ENCODE data around the gene C11orf52. TPM values are rescaled to one million over a fixed set of nuclear protein-coding genes. Genes with fewer than 3 reads are reported as not detected.
A peak's percentile ranks its signal among the peaks of the same experiment; 100 is the strongest.

C11orf52 gene
- total and polyA plus RNA-seq, 2 of the 13 experiments (the other 11 are each of a cell fraction or from before 2014, with no cell fraction given) = 7.4 to 11.0 TPM

DNA sequence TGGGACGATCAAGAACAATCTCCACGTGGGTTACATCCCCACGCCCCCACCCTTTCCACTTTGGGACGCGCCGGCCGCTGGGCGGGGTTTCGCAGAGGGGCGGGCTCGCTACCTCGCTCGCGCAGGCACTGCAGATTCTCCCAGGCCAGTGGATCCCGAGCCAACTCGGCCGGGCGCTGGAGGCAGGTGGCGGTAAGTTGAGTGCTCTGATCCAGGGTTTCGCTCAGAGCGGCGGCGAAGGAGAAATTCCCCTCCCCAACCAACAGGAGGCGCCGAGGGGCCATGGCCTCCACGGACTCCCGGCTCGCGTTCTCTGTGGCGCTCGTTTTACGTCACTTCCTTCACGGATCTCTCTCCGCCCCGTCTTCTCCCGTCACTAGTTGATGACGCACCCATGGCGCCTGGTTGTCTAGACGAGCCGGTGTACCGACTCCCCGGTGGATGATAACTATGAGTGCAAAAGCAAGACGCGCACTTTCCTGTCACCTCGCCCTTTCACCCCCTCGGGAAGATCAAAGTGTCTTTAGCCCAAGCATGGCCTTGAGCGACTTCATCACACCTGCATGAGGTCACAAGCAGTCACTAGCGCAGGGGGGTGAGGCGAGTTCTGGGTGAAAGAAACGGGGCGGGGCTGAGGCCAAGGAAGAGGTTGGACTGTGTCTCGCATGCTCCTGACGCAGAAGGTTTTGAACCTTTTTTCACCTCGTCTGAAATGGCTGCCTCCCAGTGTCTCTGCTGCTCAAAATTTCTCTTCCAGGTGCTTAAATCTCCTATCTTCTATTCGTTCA lies 39.7 kb upstream of the C11orf52 start, which contains the start of the genes CFAP68 and FDXACB1 (continued):
- TF ChIP-seq ZNF780A (CRISPR knock-in tag; IDR thresholded peaks at IDR 0.05) = no peak
- TF ChIP-seq PAWR (CRISPR knock-in tag; IDR thresholded peaks at IDR 0.05; ENCODE audit: borderline replicate concordance) = no peak
- peak; percentile 99 for TF ChIP-seq CREM (IDR thresholded peaks at IDR 0.05)
- TF ChIP-seq CREM (CRISPR knock-in tag; IDR thresholded peaks at IDR 0.05) = peak; percentile 90
- peak; percentile 70; the same call in 1 of the 2 replicates for TF ChIP-seq ZNF414 (CRISPR knock-in tag; IDR thresholded peaks at IDR 0.05)
- TF ChIP-seq ZBTB34 (CRISPR knock-in tag; IDR thresholded peaks at IDR 0.05) = no peak; the same call in 1 of the 2 replicates
- TF ChIP-seq, protein P1, sequence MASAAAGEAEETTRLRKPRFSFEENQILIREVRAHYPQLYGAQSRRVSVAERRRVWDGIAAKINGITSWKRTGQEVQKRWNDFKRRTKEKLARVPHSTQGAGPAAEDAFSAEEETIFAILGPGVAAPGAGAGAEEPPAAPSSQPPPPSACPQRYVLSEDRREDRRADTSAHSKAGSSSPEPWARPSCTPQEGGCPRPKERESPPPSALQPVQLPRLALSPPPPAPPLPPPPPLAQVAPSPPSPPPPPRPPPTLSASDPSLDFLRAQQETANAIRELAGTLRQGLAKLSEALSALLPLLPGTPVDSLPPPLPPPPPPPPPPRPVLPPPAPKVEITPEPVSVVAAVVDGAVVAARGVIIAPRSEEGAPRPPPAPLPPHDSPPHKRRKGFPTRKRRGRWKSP (CRISPR knock-in tag; IDR thresholded peaks at IDR 0.05) = peak; percentile 64; the same call in 1 of the 2 replicates
- peak; percentile 84 for TF ChIP-seq ZNF329 (CRISPR knock-in tag; IDR thresholded peaks at IDR 0.05; ENCODE audit: low read depth)
- TF ChIP-seq, protein P2, sequence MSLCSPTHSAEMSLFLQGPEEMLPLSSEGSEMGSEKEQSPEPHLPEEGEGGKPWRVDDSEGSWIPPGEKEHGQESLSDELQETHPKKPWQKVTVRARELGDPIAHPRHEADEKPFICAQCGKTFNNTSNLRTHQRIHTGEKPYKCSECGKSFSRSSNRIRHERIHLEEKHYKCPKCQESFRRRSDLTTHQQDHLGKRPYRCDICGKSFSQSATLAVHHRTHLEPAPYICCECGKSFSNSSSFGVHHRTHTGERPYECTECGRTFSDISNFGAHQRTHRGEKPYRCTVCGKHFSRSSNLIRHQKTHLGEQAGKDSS (CRISPR knock-in tag; IDR thresholded peaks at IDR 0.05; ENCODE audit: borderline replicate concordance, low read depth) = peak; percentile 55; the same call in 1 of the 2 replicates
- TF ChIP-seq CBX1 (IDR thresholded peaks at IDR 0.05; ENCODE audit: low read depth) = peak; percentile 79
- TF ChIP-seq AHDC1 (CRISPR knock-in tag; IDR thresholded peaks at IDR 0.05; ENCODE audit: borderline replicate concordance) = peak; percentile 61; the same call in 1 of the 2 replicates
- TF ChIP-seq, protein P3, sequence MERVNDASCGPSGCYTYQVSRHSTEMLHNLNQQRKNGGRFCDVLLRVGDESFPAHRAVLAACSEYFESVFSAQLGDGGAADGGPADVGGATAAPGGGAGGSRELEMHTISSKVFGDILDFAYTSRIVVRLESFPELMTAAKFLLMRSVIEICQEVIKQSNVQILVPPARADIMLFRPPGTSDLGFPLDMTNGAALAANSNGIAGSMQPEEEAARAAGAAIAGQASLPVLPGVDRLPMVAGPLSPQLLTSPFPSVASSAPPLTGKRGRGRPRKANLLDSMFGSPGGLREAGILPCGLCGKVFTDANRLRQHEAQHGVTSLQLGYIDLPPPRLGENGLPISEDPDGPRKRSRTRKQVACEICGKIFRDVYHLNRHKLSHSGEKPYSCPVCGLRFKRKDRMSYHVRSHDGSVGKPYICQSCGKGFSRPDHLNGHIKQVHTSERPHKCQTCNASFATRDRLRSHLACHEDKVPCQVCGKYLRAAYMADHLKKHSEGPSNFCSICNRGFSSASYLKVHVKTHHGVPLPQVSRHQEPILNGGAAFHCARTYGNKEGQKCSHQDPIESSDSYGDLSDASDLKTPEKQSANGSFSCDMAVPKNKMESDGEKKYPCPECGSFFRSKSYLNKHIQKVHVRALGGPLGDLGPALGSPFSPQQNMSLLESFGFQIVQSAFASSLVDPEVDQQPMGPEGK (CRISPR knock-in tag; IDR thresholded peaks at IDR 0.05) = peak; percentile 57
- no peak; the same call in 1 of the 2 replicates for TF ChIP-seq KLF15 (CRISPR knock-in tag; IDR thresholded peaks at IDR 0.05; ENCODE audit: borderline replicate concordance)
